Measurements from ENCODE around the gene ABL1.

DNA sequence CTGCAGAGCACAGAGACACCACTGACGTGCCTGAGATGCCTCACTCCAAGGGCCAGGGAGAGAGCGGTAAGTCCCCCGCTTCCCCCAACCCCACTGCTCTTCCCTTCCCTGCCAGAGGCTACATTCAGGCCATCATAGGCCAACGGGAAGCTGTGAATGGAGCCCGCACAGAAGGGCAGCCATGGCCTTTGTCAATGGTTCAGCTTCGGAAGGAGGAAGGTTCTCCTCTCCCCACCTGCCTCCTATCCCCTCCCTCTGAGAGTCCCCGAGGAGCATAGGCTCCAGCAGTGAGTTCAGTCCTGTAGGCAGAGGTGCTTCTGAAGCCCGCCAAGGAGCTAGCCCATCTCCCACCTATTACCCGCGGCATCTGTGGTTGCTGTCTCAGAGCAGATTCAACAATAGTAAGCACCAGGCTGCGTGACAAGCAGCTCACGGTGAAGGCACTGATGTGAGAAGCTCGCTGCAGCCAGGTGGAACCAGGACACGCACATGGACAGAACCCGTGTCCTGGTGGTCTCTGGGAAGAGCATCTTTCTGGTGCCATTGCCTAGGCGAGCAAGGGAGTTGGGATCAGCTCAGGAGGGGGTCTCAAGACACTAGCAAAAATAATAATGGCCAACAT is 45.7 kb downstream of the ABL1 start:
- TF ChIP-seq, protein P1, sequence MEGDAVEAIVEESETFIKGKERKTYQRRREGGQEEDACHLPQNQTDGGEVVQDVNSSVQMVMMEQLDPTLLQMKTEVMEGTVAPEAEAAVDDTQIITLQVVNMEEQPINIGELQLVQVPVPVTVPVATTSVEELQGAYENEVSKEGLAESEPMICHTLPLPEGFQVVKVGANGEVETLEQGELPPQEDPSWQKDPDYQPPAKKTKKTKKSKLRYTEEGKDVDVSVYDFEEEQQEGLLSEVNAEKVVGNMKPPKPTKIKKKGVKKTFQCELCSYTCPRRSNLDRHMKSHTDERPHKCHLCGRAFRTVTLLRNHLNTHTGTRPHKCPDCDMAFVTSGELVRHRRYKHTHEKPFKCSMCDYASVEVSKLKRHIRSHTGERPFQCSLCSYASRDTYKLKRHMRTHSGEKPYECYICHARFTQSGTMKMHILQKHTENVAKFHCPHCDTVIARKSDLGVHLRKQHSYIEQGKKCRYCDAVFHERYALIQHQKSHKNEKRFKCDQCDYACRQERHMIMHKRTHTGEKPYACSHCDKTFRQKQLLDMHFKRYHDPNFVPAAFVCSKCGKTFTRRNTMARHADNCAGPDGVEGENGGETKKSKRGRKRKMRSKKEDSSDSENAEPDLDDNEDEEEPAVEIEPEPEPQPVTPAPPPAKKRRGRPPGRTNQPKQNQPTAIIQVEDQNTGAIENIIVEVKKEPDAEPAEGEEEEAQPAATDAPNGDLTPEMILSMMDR (IDR thresholded peaks at IDR 0.05; ENCODE audit: low read length) = no peak
- TF ChIP-seq EZH2phosphoT487 (IDR thresholded peaks at IDR 0.05; ENCODE audit: low read length) (no peak), EZH2 (optimal IDR thresholded peaks at IDR 0.05; ENCODE audit: low read depth, low read length) (no peak)
